SK-N-MC (cell line): ENCODE data around the gene CCDC27.

Experiments
- DNase-seq: peaks from one replicate; pipeline ENCODE4 v3.0.0-alpha.2; 2011; ENCODE audit warnings: low read depth, low spot score
- H3K27ac ChIP-seq: fragments of 200-600 bp; sonication (generic); 2 replicates; pipeline ENCODE4 v1.5.1; 2016; ENCODE audit warnings: mixed run types
- H3K36me3 ChIP-seq: fragments of 200-600 bp; sonication (generic); 2 replicates; pipeline ENCODE4 v1.6.1; 2017; ENCODE audit warnings: antibody characterized with exemption, low read length, mixed read lengths; ENCODE audit not compliant: insufficient read depth
- H3K4me3 ChIP-seq: fragments of 200-600 bp; sonication (generic); 2 replicates; pipeline ENCODE4 v1.5.1; 2016
- H3K9ac ChIP-seq: fragments of 200-600 bp; sonication (generic); 2 replicates; pipeline ENCODE4 v1.8.0; 2017; ENCODE audit warnings: mixed run types, mixed read lengths; ENCODE audit not compliant: insufficient read length
- H3K9me3 ChIP-seq: fragments of 200-600 bp; sonication (generic); 2 replicates; pipeline ENCODE4 v1.6.1; 2017; ENCODE audit warnings: low read depth, mild to moderate bottlenecking, antibody characterized with exemption, low read length, moderate library complexity, mixed read lengths
- EZH2 ChIP-seq: fragments of 200-600 bp; sonication (generic); IDR thresholded peaks from one replicate; pipeline ENCODE4 v1.6.1; 2017; ENCODE audit warnings: antibody characterized with exemption
- FOXP2 ChIP-seq: optimal IDR thresholded peaks from 2 replicates; pipeline ENCODE3; 2011; ENCODE audit warnings: mild to moderate bottlenecking, moderate library complexity; ENCODE audit not compliant: insufficient read depth; ENCODE audit errors: extremely low read length, control extremely low read depth
- POLR2AphosphoS5 ChIP-seq: IDR thresholded peaks from 2 replicates; pipeline ENCODE4 v1.6.1; 2012; ENCODE audit warnings: mild to moderate bottlenecking, low read depth, low read length, borderline replicate concordance

The CCDC27 gene

DNA sequence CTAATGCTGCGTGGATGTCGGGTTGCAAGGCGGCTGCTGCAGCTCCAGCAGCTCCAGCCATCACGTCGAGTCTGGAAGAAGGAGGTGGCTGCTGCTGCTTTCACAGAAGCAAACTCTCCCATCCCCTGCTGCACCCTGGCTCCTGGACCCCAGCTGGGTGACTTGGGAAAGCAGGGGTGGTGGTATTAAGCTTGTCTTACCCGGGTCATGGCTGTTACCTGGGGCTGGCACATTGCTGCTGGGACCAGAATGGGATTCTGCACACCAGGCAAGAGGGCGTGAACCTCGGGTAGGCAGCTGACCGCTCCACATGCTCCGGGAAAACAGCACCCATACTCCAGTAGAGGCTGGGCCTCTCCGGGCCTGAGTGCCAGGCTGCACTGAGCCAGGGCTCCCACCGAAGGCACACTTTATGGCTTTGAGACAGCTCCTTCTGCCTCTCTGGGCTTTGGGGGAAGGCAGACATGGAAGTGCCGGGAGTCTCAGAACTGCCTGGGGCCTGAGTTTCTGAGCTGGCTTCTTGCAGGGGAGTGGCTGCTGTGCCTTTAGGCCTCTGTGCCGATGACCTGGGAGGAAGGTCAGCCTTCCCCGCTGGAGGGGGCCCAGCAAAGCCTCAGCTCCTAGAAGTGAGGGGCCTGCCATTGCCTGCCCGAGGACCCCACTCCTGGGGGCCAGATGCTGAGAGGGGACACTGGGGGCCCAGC is 21.5 kb downstream of the CCDC27 start:
- H3K9me3 ChIP-seq: no peaks in the 10 kb centered on the region
- no peak overlapping the region for H3K4me3 ChIP-seq
- TF ChIP-seq FOXP2 (no peak), EZH2 (no peak), POLR2AphosphoS5 (no peak)
- DNase-seq: no peak
- H3K27ac ChIP-seq: no peak overlapping the region
- H3K9ac ChIP-seq: no peak overlapping the region
- H3K36me3 ChIP-seq: no peaks in the 10 kb centered on the region

DNA sequence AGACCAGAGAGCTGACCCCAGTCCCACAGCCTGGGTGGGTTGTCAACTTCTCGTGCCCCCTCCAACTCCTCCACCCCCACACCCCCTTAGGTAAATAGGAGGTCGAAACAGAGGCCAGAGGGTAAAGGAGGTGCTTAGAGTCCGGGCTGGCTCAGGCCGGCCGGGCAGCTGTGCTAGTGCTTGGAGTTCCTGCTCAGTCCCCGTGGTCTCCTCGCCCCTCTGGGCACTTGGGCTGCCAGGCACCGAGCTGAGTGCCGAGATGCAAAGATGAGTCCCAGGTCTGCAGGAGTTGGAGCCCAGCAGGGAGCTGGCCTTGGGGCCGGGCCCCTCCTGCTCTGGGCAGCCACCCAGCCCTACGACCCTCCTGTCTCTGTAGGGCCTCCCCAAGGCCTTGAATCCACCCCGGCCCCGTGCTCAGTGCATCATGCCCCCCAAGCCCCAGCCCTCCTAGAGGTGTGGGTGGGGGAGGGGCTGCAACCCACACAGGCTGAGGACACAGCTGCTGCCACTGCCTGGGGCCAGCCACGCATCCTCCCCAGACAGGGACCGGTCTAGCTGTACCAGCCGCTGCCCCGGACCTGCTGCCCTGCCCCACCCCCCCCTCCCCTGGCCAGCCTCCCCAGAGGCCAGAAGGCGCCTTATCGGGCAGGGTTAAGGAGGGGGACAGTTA is 22.2 kb downstream of the CCDC27 start:
- no peak for DNase-seq
- H3K9ac ChIP-seq: no peak overlapping the region
- no peaks in the 10 kb centered on the region; the same call in 1 of the 2 replicates for H3K36me3 ChIP-seq
- H3K4me3 ChIP-seq: no peak overlapping the region
- no peak for TF ChIP-seq FOXP2
- no peak for TF ChIP-seq POLR2AphosphoS5
- no peak for TF ChIP-seq EZH2
- no peak overlapping the region for H3K27ac ChIP-seq
- no peaks in the 10 kb centered on the region for H3K9me3 ChIP-seq

DNA sequence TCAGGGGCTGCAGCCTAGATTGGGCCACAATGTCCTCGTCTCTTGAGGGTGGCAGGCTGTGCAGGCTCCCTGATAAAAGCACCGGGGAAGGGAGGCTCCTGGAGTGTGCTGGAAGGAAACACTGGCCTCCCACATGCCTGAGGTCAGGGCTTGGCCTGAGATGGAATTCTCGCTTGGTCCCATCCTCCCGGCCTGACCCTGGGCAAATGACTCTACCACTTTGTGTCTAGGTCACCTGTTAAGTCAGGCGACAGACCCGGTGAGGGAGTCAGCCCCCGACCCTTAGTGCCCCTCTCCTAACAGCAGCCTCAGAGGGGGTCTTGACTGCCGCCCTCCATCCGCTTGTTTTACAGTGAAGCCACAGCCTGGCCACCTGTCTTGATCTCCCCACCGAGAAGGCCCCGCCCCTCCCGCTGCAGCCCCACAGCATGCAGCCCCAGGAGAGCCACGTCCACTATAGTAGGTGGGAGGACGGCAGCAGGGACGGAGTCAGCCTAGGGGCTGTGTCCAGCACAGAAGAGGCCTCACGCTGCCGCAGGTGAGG is 22.8 kb downstream of the CCDC27 start:
- Histone ChIP-seq H3K4me3 (no peak overlapping the region), H3K9me3 (no peaks in the 10 kb centered on the region), H3K27ac (no peak overlapping the region), H3K9ac (no peak overlapping the region), H3K36me3 (peaks cover 4% of the 10 kb centered on the region; the same call in 1 of the 2 replicates)
- DNase-seq: no peak
- TF ChIP-seq EZH2 (no peak), FOXP2 (no peak), POLR2AphosphoS5 (no peak)

DNA sequence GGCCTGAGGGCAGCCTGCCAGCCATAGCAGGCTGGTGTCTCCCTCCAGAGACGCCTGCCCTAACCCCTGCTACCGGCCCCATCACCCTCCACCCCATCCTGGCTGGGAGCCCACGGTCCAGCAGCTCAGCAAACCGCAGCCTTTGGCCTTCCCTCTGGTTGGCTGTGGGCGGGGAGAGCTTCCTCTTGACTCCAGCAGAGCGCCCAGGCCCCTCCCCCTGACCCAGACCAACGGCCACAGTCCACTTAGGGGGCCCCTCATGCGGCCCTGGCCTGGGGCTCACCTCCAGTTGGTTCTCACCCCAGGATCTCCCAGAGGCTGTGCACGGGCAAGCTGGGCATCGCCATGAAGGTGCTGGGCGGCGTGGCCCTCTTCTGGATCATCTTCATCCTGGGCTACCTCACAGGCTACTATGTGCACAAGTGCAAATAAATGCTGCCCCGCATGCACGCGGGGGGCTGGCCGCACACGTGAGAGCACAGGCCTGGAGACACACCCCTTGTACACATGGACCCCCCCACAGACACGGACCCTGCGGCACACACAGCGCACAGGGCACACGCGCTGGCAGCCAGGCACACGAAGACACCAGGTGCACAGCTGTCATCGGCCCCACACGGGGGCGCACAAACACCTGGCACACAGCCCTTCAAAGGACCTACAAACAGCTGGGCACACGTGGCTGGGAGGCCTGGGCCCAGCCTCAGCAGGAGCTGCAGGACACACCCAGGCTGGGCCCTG is 23.4 kb downstream of the CCDC27 start:
- no peak overlapping the region for H3K9ac ChIP-seq
- no peaks in the 10 kb centered on the region for H3K9me3 ChIP-seq
- no peak for DNase-seq
- TF ChIP-seq FOXP2: no peak
- TF ChIP-seq POLR2AphosphoS5: no peak
- TF ChIP-seq EZH2: no peak
- no peak overlapping the region for H3K27ac ChIP-seq
- peaks cover 9% of the 10 kb centered on the region; the same call in 1 of the 2 replicates for H3K36me3 ChIP-seq
- no peak overlapping the region for H3K4me3 ChIP-seq

DNA sequence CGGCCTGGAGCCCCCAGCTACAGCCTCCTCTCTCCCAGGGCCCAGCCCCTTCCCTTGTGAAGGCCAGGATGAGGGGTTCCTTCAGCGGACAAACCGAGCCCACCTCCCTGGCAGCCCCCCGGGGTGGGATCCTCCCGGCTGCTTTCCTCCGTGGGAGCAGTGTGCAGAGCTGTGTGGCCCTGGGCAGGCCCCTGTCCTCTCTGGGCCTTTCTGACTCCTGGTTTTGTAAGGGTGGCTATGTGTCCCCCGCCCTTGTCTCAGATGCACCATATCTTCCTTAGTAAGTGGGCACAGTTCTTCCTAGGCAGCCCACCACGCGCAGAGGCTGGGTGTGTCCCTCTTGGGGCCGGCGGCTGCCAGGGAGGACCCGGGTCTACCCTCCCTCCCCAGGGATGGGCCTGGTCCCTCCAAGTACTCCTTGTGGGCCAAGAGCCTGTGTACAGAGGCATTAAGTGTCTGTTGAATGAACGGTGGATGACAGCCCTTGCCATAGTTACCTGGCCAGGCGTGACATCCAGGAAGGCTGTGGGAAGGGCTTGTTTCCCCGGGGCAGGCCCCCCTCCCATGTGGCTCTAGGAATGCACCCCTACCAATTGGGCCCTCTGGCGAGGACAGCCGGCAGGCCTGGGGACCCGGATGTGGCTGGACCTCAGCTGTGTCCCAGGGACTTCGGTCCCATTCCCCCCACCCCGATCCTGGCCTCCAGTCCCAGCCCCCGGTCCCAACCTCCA is 24.1 kb downstream of the CCDC27 start:
- H3K36me3 ChIP-seq: peaks cover 16% of the 10 kb centered on the region; the same call in 1 of the 2 replicates
- no peaks in the 10 kb centered on the region for H3K9me3 ChIP-seq
- H3K27ac ChIP-seq: no peak overlapping the region
- no peak for TF ChIP-seq FOXP2
- TF ChIP-seq EZH2: no peak
- no peak for TF ChIP-seq POLR2AphosphoS5
- DNase-seq: no peak
- H3K9ac ChIP-seq: no peak overlapping the region
- no peak overlapping the region for H3K4me3 ChIP-seq

DNA sequence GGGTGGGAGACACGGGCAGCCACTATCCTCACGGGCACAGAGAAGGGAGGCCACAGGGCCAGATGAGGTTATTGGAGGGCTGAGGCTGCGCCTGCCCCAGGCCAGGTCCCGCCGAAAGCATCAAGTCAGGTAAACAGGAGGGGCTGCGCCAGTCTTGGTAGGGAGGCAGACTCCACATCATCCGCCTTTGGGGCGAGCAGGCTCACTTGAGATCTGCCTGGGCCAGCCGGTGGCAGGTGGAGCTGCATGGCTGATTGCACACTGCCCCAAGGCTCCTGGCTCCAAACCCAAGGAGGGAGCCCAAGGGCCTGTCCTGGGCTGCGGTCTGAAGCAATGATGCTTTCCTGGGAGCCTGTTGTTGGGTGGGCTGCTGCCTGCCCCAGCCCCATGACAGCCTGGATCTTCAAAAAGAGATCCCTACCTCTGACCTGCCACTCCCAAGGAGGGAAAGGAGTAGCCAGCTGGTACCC is 24.9 kb downstream of the CCDC27 start:
- Histone ChIP-seq H3K9ac (no peak overlapping the region), H3K4me3 (no peak overlapping the region), H3K9me3 (no peaks in the 10 kb centered on the region), H3K36me3 (peaks cover 23% of the 10 kb centered on the region), H3K27ac (no peak overlapping the region)
- TF ChIP-seq FOXP2 (no peak), POLR2AphosphoS5 (no peak), EZH2 (no peak)
- DNase-seq: no peak

DNA sequence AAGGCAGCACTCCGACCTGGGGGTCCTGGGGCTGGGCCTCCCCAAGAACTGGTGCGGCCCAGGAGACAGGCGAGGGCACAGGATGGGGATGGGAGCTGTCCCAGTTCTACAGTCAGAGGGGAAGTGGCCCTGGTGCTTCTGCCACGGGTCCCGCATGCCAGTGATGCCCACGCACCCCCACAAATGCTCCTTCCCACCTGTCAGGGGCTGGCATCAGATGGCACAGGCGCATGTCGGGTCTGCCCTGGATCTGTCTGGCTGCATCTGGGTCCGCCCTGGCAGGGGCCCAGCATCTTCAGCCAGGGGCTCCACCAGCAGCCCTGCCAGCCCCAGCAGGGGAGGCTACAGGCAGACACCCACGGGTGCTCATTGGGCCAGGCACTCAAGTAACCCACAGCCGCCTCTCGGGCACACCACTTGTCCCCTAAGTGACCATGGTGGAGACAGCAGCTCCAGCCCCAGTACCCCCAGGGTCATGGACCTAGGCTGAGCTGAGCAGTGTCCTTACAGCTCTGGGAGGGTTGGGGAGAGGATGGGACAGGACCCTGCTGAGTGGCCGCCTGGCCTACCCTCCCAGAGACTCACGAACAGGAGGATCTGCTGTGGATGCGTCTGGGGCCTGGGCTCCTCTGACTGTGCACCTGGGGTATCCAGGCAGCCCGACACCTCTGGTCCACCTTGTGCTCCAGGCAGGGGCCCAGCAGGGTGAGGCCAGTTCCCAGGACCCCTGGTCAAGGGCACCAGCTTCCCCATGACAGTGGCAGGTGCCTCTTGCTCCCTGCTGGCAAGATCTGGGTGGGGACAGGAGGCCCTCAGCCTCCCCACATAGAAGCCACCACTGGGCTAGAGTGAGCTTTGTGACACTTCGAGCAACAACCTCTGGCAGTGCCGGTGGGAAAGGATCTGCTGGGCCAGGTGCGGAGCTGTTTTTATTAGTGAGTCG is 25.7 kb downstream of the CCDC27 start:
- Histone ChIP-seq H3K4me3 (no peak overlapping the region), H3K9me3 (no peaks in the 10 kb centered on the region), H3K36me3 (peaks cover 30% of the 10 kb centered on the region), H3K27ac (no peak overlapping the region), H3K9ac (no peak overlapping the region)
- DNase-seq: no peak
- TF ChIP-seq FOXP2: no peak
- no peak for TF ChIP-seq EZH2
- TF ChIP-seq POLR2AphosphoS5: no peak
